22Rv1 (cell line): Measurements from ENCODE around the gene ASAH2.

Source experiments
- CTCF ChIP-seq: fragments of 450-650 bp; IDR thresholded peaks from 2 replicates; pipeline ENCODE4 v1.5.1; 2017; ENCODE audit warnings: mild to moderate bottlenecking
- ZFX ChIP-seq: fragments of 450-650 bp; IDR thresholded peaks from 2 replicates; pipeline ENCODE4 v1.6.1; 2017; ENCODE audit warnings: antibody characterized with exemption, borderline replicate concordance

- no peak for TF ChIP-seq CTCF
- TF ChIP-seq ZFX: no peak
Measured at GRCh38 chr10:50219646-50220045, 31.7 kb downstream of the ASAH2 start.
